Ammon's horn (tissue), 1 donor: ENCODE measurements around the gene ICA1L.
A peak's percentile ranks its signal among the peaks of the same experiment; 100 is the strongest.

Experiments used
- DNase-seq: peaks from one replicate; pipeline ENCODE4 v3.0.0-alpha.2; 2016; ENCODE audit warnings: low spot score

ICA1L gene

GRCh38 chr2:202736826-202737225, 134.7 kb downstream of the ICA1L start:
- no peak for DNase-seq

- DNase-seq: peak; percentile 5
Observed at GRCh38 chr2:202726070-202726469, 145.5 kb downstream of the ICA1L start.

- no peak for DNase-seq
Observed at GRCh38 chr2:202723746-202724145, 147.8 kb downstream of the ICA1L start.
